ENCODE measurements around the gene NEDD4L. TPM values are rescaled to one million over a fixed set of nuclear protein-coding genes. Genes with fewer than 3 reads are reported as not detected.

The NEDD4L gene
- total and polyA plus RNA-seq, 7 donors = 14.8 to 28.0 (median 19.6) TPM

DNA sequence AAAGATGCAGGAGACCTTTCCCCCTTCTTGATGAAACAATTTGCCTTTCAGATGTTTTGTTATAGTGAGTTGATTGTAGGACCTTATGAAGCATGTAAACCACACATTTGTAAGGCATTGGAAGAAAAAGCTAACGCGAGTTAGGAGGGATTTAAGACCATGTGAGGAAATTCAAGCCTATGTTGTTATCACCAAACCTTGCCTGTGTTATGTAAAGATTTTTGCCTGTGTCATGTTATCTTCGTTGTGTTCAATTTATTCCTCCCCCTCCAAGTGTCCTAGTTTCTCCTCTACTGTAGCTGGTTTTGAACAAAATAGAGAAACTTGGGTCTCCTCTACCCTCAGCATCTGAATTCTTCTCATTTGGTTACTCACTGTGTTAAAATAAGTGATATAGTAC, 173.0 kb downstream of the NEDD4L start:
- TF ChIP-seq, protein P1, sequence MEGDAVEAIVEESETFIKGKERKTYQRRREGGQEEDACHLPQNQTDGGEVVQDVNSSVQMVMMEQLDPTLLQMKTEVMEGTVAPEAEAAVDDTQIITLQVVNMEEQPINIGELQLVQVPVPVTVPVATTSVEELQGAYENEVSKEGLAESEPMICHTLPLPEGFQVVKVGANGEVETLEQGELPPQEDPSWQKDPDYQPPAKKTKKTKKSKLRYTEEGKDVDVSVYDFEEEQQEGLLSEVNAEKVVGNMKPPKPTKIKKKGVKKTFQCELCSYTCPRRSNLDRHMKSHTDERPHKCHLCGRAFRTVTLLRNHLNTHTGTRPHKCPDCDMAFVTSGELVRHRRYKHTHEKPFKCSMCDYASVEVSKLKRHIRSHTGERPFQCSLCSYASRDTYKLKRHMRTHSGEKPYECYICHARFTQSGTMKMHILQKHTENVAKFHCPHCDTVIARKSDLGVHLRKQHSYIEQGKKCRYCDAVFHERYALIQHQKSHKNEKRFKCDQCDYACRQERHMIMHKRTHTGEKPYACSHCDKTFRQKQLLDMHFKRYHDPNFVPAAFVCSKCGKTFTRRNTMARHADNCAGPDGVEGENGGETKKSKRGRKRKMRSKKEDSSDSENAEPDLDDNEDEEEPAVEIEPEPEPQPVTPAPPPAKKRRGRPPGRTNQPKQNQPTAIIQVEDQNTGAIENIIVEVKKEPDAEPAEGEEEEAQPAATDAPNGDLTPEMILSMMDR (IDR thresholded peaks at IDR 0.05) = no peak
- intact Hi-C loops (cut with DNase I) = no loop called here
- no peak overlapping the region for H3K27ac ChIP-seq
- peaks cover 0 to 3% (median 3%) of the 10 kb centered on the region in 3 donors for H3K27me3 ChIP-seq (ENCODE audit: insufficient read depth in 3 of 3, low read length in 2 of 3)
- no peaks in the 10 kb centered on the region for H3K4me1 ChIP-seq
- H3K4me3 ChIP-seq = no peak overlapping the region
- DNase-seq (no peak), ATAC-seq (no peak)
- 79 to 86% (median 85%) methylated on average over 3 of the region's 3 CpGs for WGBS, 3 donors
- H3K36me3 ChIP-seq (ENCODE audit: insufficient read depth in 1 of 2, low read depth in 1 of 2) = no peaks in the 10 kb centered on the region
- H3K9me3 ChIP-seq = no peaks in the 10 kb centered on the region

- TF ChIP-seq, protein P1 (IDR thresholded peaks at IDR 0.05) = no peak
- WGBS, 3 donors = 76 to 88% (median 85%) methylated on average over 1 of the region's 1 CpG
- ATAC-seq (no peak), DNase-seq (no peak)
- intact Hi-C loops (cut with DNase I) = no loop called here
- H3K4me3 ChIP-seq = no peak overlapping the region
- H3K9me3 ChIP-seq = no peaks in the 10 kb centered on the region
- no peak overlapping the region for H3K27ac ChIP-seq
- no peaks in the 10 kb centered on the region for H3K36me3 ChIP-seq (ENCODE audit: insufficient read depth in 1 of 2, low read depth in 1 of 2)
- peaks cover 0 to 3% (median 3%) of the 10 kb centered on the region in 3 donors for H3K27me3 ChIP-seq (ENCODE audit: insufficient read depth in 3 of 3, low read length in 2 of 3)
- H3K4me1 ChIP-seq = no peaks in the 10 kb centered on the region
These were observed 174.1 kb downstream of the NEDD4L start for GRCh38 chr18:58218117-58218516.

DNA sequence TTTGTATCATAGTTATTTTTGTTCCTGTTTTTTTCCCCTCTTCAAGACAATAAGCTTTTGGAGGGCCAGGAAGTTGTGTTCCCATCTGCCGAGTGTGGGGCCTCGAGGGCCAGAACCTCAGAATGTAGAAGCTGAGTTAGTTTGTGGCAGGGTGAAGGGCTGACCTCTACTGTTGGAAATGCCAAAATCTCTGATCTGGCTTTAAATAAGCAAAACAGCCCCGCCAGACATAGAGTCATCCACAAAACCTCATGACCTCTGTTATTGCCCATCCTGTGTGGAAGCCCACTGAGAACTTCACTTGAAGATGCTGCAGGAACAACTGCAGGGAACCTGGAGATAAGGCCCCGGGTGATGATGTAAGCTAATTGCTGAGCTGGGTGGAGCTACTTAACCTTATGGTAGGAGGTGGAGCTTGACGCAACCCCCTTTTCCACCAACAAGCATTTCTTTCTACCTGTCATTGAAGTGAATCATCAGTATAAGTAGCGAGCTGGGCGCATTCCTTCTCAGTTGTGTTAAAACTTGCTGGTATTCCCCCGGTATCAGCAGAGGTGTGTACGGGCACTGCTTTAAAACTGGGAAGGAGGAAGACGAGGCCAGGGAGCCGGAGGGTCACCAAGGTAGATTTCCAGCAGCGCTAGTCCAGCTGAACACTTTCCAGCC, 177.2 kb downstream of the NEDD4L start:
- Histone ChIP-seq H3K4me1 (peaks cover 16% of the 10 kb centered on the region), H3K9me3 (no peaks in the 10 kb centered on the region), H3K4me3 (no peak overlapping the region), H3K27me3 (ENCODE audit: insufficient read depth in 3 of 3, low read length in 2 of 3) (peaks cover 0 to 3% (median 3%) of the 10 kb centered on the region in 3 donors), H3K27ac (no peak overlapping the region), H3K36me3 (ENCODE audit: insufficient read depth in 1 of 2, low read depth in 1 of 2) (no peaks in the 10 kb centered on the region)
- intact Hi-C loops (cut with DNase I) = no loop called here
- DNase-seq (no peak), ATAC-seq (no peak)
- TF ChIP-seq, protein P1 (IDR thresholded peaks at IDR 0.05) = no peak
- WGBS, 3 donors = 87 to 91% (median 88%) methylated on average over 12 of the region's 12 CpGs

DNA sequence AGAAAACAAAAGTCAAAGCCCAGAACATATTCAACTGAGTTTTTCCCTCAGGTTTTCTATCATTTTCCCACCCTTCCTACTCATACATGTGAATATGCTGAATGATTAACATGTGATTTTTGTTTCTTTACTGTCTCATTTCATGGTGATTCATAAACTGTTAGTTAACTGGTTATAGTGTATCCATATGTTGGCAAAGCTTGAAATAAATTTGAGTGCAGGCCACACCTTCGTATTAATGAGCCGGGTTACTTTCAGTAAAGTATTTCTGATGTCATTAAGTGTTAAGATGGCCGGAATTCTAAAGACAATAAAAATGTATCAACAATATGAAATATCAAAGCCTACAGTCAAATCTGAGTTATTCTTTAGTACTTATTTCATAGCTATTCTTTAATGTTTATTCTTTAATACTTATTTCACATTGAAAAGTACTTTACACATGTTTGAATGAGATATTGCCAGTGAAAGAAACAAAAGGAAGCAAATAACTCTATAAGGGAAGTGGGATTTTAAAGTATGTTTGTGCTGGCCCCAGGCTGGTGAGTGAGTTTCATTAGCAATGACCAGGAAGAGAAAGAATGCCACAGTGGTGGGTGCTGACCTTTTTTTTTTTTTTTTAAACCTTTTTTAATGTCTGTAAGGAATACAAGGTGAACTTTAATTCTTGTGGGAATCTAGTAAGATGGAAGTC, 178.6 kb downstream of the NEDD4L start:
- intact Hi-C loops (cut with DNase I) = no loop called here
- ATAC-seq = no peak
- no peak for DNase-seq
- Histone ChIP-seq H3K36me3 (ENCODE audit: insufficient read depth in 1 of 2, low read depth in 1 of 2) (no peaks in the 10 kb centered on the region), H3K9me3 (no peaks in the 10 kb centered on the region), H3K27ac (no peak overlapping the region), H3K4me3 (no peak overlapping the region), H3K27me3 (ENCODE audit: insufficient read depth in 3 of 3, low read length in 2 of 3) (no peaks in the 10 kb centered on the region), H3K4me1 (peaks cover 16% of the 10 kb centered on the region)
- TF ChIP-seq, protein P1 (IDR thresholded peaks at IDR 0.05) = no peak
- 80 to 87% (median 82%) methylated on average over 3 of the region's 3 CpGs for WGBS, 3 donors

Data from psoas muscle (tissue), 8 donors.